Fibroblast of mammary gland (primary cell): ENCODE results near the gene TBC1D5.

ENCODE experiments used
- DNase-seq: peaks from one replicate; pipeline ENCODE4 v3.0.0-alpha.2; 2010; ENCODE audit warnings: low read depth
- H3K4me3 ChIP-seq: 2 replicates; pipeline ENCODE4 v1.5.1; 2011; ENCODE audit warnings: low read depth, mild to moderate bottlenecking, low read length, moderate library complexity; ENCODE audit not compliant: control insufficient read depth
- TF ChIP-seq, protein P1 (sequence below): conservative IDR thresholded peaks from 2 replicates; pipeline ENCODE4 v1.5.1; 2011; ENCODE audit warnings: low read depth, low read length, inconsistent platforms; ENCODE audit not compliant: control insufficient read depth, insufficient read depth

TBC1D5 gene

DNA sequence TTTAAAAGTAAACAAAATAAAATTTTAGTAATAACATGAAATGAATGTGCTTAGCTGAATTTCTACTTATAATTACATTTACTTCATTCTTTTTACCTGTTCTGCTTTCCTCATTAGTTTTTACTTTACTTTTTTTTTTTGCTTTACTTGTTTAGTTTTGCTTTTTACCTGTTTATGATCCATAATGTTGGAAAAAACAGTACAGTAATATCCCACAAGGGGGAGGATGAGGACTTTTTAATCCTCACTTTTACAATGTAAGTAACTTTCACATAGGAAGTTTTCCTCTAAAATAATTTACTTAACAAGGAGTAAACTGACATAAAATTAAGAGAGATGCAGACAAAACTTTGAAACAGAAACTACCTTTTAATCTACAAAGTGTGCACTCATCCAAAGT lies 268.7 kb downstream of the TBC1D5 start:
- TF ChIP-seq, protein P1, sequence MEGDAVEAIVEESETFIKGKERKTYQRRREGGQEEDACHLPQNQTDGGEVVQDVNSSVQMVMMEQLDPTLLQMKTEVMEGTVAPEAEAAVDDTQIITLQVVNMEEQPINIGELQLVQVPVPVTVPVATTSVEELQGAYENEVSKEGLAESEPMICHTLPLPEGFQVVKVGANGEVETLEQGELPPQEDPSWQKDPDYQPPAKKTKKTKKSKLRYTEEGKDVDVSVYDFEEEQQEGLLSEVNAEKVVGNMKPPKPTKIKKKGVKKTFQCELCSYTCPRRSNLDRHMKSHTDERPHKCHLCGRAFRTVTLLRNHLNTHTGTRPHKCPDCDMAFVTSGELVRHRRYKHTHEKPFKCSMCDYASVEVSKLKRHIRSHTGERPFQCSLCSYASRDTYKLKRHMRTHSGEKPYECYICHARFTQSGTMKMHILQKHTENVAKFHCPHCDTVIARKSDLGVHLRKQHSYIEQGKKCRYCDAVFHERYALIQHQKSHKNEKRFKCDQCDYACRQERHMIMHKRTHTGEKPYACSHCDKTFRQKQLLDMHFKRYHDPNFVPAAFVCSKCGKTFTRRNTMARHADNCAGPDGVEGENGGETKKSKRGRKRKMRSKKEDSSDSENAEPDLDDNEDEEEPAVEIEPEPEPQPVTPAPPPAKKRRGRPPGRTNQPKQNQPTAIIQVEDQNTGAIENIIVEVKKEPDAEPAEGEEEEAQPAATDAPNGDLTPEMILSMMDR, result peak; percentile 24
- peak; percentile 32 for DNase-seq
- H3K4me3 ChIP-seq, result no peak overlapping the region

DNA sequence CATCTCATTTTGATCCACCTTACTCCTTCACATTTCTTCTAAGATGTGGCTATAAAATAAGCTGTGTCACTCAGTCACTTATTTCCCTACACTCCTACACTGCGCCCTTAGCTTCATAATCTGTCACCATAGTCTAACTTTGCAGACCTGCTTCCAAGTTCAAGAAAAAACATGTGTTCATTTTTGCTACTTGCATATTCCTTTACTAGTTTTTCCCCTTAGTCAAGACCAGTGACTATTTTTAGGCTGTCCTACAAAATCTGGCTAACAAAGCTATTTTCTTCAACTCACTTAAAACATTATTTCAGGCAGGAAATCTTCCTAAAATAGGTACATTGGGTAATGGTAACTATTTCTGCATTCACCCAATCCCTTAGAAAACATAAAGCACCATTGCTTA lies 272.5 kb downstream of the TBC1D5 start:
- H3K4me3 ChIP-seq, result no peak overlapping the region
- no peak for DNase-seq
- TF ChIP-seq, protein P1, result no peak

DNA sequence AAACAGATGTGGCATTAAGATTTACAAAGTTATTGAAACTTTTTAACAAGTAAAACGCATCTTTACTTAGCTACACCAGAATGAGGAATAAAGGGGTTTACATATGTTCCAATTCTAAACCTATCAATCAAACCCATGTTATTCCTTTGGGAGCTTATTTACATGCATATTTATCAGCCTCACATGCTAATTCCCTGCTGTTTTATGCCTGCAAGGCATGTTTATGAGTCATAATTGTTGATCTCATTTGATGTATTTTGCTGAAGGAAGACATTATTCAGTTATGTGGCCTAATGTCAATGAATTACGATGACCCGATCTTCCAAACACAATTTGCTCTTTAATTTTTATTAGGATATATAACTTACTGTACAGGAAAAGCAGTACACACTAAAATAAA lies 272.9 kb downstream of the TBC1D5 start:
- peak; percentile 21 for DNase-seq
- TF ChIP-seq, protein P1, result no peak
- no peak overlapping the region for H3K4me3 ChIP-seq

DNA sequence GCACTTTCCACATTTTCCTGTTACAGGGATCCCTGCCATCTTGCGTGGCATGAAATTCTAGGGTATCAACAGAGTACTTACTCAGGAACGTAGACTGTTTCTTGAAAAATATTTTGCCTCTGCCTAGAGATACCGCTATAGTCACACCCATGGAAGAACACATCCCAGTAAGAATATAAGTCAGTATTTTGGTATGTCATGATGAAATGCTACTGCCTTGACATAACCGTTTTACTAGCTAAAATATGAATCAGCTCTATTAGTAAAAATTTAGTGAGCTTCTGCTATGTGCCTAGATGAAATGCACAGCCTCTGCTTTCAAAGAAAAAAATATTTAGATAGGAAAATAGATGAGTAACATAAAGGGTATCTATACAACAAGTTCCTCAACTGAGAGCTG lies 276.4 kb downstream of the TBC1D5 start:
- no peak overlapping the region for H3K4me3 ChIP-seq
- peak; percentile 11 for DNase-seq
- TF ChIP-seq, protein P1, result no peak

DNA sequence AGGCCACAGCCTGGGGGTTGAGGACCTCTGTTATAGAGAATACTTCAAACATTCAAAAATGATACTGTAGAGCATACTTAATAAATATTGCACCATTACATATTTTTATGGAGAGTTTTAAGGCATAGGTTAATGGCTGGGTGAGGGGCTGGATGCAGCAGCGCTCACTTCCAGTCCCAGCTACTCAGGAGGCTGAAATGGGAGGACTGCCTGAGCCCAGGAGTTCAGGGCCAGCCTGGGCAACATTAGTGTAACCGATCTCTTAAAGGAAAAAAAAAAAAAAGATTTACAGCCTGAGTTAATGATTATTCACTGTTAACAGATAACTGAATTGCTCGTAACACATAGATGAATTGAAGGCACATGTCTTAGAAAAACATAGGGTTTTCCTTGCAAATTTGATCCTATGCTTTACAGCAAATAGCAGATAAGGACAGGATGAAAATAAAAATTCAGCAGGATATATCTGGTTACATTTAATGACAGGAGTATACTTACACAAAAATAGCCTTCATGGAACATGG lies 282.9 kb downstream of the TBC1D5 start:
- TF ChIP-seq, protein P1, result no peak
- DNase-seq, result no peak
- H3K4me3 ChIP-seq, result no peak overlapping the region

DNA sequence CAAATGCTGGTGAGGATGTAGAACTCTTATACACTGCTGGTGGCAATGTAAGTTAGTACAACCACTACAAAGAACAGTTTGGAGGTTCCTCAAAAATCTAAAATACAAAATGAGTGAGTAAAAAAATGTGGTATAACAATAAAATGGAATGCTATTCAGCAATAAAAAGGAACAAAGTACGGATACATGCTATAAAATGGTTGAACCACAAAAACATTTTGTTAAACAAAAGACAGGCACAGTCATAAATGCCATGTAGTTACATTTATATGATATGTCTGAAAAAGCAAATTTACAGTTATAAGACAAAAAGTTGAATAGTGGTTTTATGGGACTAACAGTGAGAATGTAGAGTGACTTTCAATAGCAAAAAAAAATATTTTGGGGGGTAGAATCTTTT lies 285.8 kb downstream of the TBC1D5 start:
- no peak for DNase-seq
- H3K4me3 ChIP-seq, result no peak overlapping the region
- TF ChIP-seq, protein P1, result no peak

DNA sequence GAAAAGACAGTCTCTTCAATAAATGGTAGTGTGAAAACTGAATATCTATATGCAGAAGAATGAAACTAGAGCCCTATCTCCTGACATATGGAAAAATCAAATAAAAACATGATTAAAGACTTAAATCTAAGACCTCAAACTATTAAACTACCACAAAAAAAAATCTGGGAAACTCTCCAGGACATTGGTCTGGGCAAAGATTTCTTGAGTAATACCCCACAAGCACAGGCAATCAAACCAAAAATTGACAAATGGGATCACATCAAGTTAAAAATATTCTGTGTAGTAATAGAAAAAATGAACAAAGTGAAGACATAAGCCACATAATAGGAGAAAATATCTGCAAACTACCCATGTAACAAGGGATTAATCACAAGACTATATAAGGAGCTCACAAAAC lies 286.4 kb downstream of the TBC1D5 start:
- peak; percentile 18 for DNase-seq
- TF ChIP-seq, protein P1, result no peak
- no peak overlapping the region for H3K4me3 ChIP-seq
